ENCODE data around the gene ASGR1.
"Not testable (repeated sequence)": the region's sequence is repeated elsewhere in the genome, so short reads cannot be mapped to it uniquely, and the experiment has no call there.

The ASGR1 gene

DNA sequence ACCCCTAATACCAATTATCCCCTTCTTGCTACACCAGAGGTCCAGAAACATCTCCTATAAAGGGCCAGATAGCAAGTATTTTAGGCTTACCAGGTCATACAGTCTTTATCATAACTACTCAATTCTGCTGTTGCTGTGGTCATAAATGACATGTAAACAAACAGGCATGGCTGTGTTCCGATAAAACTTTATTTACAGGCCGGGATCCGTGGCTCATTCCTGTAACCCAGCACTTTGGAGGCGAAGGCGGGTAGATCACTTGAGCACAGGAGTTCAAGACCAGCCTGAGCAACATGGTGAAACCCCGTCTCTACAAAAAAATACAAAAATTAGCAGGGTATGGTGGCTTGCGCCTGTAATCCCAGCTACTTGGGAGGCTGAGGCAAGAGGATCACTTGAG, 12.3 kb downstream of the ASGR1 start:
- H3K27ac ChIP-seq (ENCODE audit: low read depth, low read length), result no peak overlapping the region
- no peak overlapping the region for H3K9ac ChIP-seq (ENCODE audit: low read length in 5 of 5)
- H3K36me3 ChIP-seq (ENCODE audit: control insufficient read depth in 5 of 5, insufficient read depth in 5 of 5, low read length in 5 of 5), result no peaks in the 10 kb centered on the region
- peaks cover 0 to 4% (median 0%) of the 10 kb centered on the region in 5 donors for H3K4me1 ChIP-seq (ENCODE audit: control insufficient read depth in 5 of 5, insufficient read depth in 5 of 5, low read length in 5 of 5)
- H3K27me3 ChIP-seq (ENCODE audit: control insufficient read depth in 5 of 5, insufficient read depth in 4 of 5, low read length in 5 of 5), result no peaks in the 10 kb centered on the region
- peaks cover 0 to 13% (median 4%) of the 10 kb centered on the region in 5 donors for H3K9me3 ChIP-seq (ENCODE audit: control insufficient read depth in 5 of 5, low read length in 5 of 5)
- H3K4me3 ChIP-seq (ENCODE audit: low read depth in 1 of 5, low read length in 5 of 5), result no peak overlapping the region

DNA sequence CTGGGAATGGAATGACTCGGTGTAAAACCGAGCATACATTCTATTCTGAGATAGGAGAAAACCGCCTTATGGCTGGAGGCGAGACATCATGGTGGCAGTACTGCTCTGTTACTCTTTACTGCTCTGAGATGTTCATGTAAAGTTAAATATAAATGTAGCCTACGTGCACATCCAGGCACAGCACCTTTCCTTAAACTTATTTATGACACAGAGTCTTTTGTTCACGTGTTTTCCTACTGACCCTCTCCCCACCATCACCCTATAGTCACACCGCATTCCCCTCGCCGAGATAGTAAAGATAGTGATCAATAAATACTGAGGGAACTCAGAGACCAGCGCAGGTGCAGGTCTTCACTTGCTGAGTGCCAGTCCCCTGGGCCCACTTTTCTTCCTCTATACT, 19.6 kb downstream of the ASGR1 start:
- H3K4me1 ChIP-seq (ENCODE audit: control insufficient read depth in 5 of 5, insufficient read depth in 5 of 5, low read length in 5 of 5); H3K4me3 ChIP-seq (ENCODE audit: low read depth in 1 of 5, low read length in 5 of 5); H3K9me3 ChIP-seq (ENCODE audit: control insufficient read depth in 5 of 5, low read length in 5 of 5); H3K9ac ChIP-seq (ENCODE audit: low read length in 5 of 5); H3K27me3 ChIP-seq (ENCODE audit: control insufficient read depth in 5 of 5, insufficient read depth in 4 of 5, low read length in 5 of 5); H3K27ac ChIP-seq (ENCODE audit: low read depth, low read length); H3K36me3 ChIP-seq (ENCODE audit: control insufficient read depth in 5 of 5, insufficient read depth in 5 of 5, low read length in 5 of 5): not testable (repeated sequence)

DNA sequence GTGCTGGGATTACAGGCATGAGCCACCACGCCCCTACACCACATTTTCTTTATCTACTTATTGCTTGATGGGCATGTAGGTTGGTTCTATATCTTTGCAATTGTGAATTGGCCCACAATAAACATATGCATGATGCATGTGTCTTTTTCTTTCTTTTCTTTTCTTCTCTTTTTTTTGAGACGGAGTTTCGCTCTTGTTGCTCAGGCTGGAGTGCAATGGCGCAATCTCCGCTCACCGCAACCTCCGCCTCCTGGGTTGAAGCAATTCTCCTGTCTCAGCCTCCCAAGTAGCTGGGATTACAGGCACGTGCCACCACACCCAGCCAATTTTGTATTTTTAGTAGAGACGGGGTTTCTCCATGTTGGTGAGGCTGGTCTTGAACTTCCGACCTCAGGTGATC, 20.7 kb downstream of the ASGR1 start:
- H3K4me3 ChIP-seq (ENCODE audit: low read depth in 1 of 5, low read length in 5 of 5); H3K9me3 ChIP-seq (ENCODE audit: control insufficient read depth in 5 of 5, low read length in 5 of 5); H3K27ac ChIP-seq (ENCODE audit: low read depth, low read length); H3K9ac ChIP-seq (ENCODE audit: low read length in 5 of 5); H3K36me3 ChIP-seq (ENCODE audit: control insufficient read depth in 5 of 5, insufficient read depth in 5 of 5, low read length in 5 of 5); H3K27me3 ChIP-seq (ENCODE audit: control insufficient read depth in 5 of 5, insufficient read depth in 4 of 5, low read length in 5 of 5); H3K4me1 ChIP-seq (ENCODE audit: control insufficient read depth in 5 of 5, insufficient read depth in 5 of 5, low read length in 5 of 5): not testable (repeated sequence)

DNA sequence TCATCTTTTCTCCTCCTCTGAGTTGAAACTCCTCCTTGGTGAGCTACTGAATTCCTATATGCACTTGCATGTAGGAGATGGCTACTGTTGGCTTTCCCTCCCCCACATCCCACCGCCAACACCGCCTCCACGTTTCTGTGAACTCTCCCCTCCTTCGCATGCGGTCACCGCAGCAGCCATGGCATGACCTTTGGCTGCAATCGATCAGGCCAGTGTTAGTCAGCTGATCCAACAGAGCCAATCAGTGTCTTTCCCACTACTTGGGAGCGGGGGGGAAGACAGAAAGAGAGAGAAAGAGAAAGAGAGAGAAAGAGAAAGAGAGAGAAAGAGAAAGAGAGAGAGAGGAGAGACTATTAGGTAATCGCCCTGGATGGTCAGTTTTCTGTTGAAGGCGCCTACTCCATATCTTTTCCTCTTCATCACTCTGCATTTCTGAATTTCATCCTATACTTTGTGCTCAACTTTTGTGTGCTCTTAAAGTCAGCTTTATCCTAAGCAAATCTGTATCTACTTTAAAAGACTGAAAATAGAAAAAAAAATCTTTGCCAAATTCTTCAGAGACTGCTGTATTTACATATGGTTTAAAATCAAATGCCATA, 22.7 kb downstream of the ASGR1 start:
- H3K4me1 ChIP-seq (ENCODE audit: control insufficient read depth in 5 of 5, insufficient read depth in 5 of 5, low read length in 5 of 5), result no peaks in the 10 kb centered on the region
- no peak overlapping the region for H3K27ac ChIP-seq (ENCODE audit: low read depth, low read length)
- no peak overlapping the region for H3K9ac ChIP-seq (ENCODE audit: low read length in 5 of 5)
- H3K36me3 ChIP-seq (ENCODE audit: control insufficient read depth in 5 of 5, insufficient read depth in 5 of 5, low read length in 5 of 5), result no peaks in the 10 kb centered on the region
- peaks cover 0 to 3% (median 0%) of the 10 kb centered on the region in 5 donors for H3K27me3 ChIP-seq (ENCODE audit: control insufficient read depth in 5 of 5, insufficient read depth in 4 of 5, low read length in 5 of 5)
- no peaks in the 10 kb centered on the region for H3K9me3 ChIP-seq (ENCODE audit: control insufficient read depth in 5 of 5, low read length in 5 of 5)
- H3K4me3 ChIP-seq (ENCODE audit: low read depth in 1 of 5, low read length in 5 of 5), result no peak overlapping the region

DNA sequence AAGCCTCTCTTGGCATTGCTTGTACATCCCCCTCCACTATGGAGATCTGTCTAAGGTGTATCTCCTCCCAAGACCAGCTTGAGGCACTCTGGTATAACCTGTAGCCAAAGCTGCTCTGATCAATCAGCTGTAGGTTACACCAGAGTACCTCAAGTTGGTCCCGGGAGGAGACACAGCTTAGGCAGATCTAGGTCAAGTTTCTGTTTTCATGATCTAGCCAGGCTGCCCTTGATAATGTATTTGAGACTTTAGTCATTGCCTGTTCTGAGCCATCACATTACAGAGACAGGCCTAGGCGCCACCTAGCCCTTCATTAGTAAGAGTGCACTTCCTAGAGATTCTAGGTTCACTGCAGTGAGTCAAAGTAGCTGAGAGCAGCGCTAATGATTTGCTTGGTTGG, 31.4 kb downstream of the ASGR1 start:
- H3K4me1 ChIP-seq (ENCODE audit: control insufficient read depth in 5 of 5, insufficient read depth in 5 of 5, low read length in 5 of 5), result no peaks in the 10 kb centered on the region
- H3K9ac ChIP-seq (ENCODE audit: low read length in 5 of 5), result no peak overlapping the region
- no peak overlapping the region for H3K27ac ChIP-seq (ENCODE audit: low read depth, low read length)
- H3K9me3 ChIP-seq (ENCODE audit: control insufficient read depth in 5 of 5, low read length in 5 of 5), result no peaks in the 10 kb centered on the region
- H3K4me3 ChIP-seq (ENCODE audit: low read depth in 1 of 5, low read length in 5 of 5), result no peak overlapping the region
- H3K36me3 ChIP-seq (ENCODE audit: control insufficient read depth in 5 of 5, insufficient read depth in 5 of 5, low read length in 5 of 5), result no peaks in the 10 kb centered on the region
- H3K27me3 ChIP-seq (ENCODE audit: control insufficient read depth in 5 of 5, insufficient read depth in 4 of 5, low read length in 5 of 5), result peaks cover 0 to 5% (median 0%) of the 10 kb centered on the region in 5 donors

DNA sequence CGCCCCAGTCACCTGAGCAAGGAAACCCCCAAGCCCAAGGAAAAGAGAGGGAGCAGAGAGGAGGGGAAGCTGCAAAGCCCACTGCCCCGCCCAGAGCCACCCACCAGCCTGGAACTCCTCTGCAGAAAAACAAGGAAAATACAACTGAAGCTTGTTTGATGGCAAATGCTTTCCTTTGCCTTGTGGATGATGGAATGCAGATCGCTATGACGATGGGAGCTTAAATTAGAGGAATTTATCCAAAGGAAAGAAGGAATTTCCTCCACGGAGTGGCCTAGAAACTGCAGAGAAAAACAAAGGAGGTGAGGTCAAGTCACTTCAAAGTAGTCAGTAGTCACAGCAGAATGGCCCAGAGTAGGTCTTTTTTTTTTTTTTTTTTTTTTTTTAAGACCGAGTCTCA, 33.1 kb downstream of the ASGR1 start:
- Histone ChIP-seq H3K36me3 (ENCODE audit: control insufficient read depth in 5 of 5, insufficient read depth in 5 of 5, low read length in 5 of 5) (no peaks in the 10 kb centered on the region), H3K4me1 (ENCODE audit: control insufficient read depth in 5 of 5, insufficient read depth in 5 of 5, low read length in 5 of 5) (no peaks in the 10 kb centered on the region), H3K27me3 (ENCODE audit: control insufficient read depth in 5 of 5, insufficient read depth in 4 of 5, low read length in 5 of 5) (peaks cover 0 to 7% (median 5%) of the 10 kb centered on the region in 5 donors), H3K9ac (ENCODE audit: low read length in 5 of 5) (no peak overlapping the region), H3K27ac (ENCODE audit: low read depth, low read length) (no peak overlapping the region), H3K4me3 (ENCODE audit: low read depth in 1 of 5, low read length in 5 of 5) (no peak overlapping the region), H3K9me3 (ENCODE audit: control insufficient read depth in 5 of 5, low read length in 5 of 5) (no peaks in the 10 kb centered on the region)

DNA sequence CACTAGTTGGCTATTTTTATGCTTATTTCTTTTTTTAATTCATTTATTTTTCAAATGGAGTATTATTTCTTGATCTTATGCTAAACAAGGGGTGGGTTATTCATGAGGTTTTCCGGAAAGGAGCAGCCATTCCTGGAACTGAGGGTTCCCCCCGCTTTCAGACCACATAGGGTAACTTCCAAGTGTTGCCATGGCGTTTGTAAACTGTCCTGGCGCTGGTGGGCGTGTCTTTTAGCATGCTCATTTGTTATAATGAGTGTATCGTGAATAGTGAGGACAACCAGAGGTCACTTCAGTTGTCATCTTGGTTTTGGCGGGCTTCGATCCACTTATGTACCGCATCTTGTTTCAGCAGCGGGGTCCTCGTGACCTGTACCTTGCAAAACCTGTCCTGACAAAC, 35.0 kb downstream of the ASGR1 start:
- H3K4me3 ChIP-seq (ENCODE audit: low read depth in 1 of 5, low read length in 5 of 5), result no peak overlapping the region
- H3K27ac ChIP-seq (ENCODE audit: low read depth, low read length), result no peak overlapping the region
- peaks cover 4 to 17% (median 7%) of the 10 kb centered on the region in 5 donors for H3K27me3 ChIP-seq (ENCODE audit: control insufficient read depth in 5 of 5, insufficient read depth in 4 of 5, low read length in 5 of 5)
- no peaks in the 10 kb centered on the region for H3K9me3 ChIP-seq (ENCODE audit: control insufficient read depth in 5 of 5, low read length in 5 of 5)
- H3K9ac ChIP-seq (ENCODE audit: low read length in 5 of 5), result no peak overlapping the region
- H3K4me1 ChIP-seq (ENCODE audit: control insufficient read depth in 5 of 5, insufficient read depth in 5 of 5, low read length in 5 of 5), result no peaks in the 10 kb centered on the region
- H3K36me3 ChIP-seq (ENCODE audit: control insufficient read depth in 5 of 5, insufficient read depth in 5 of 5, low read length in 5 of 5), result no peaks in the 10 kb centered on the region

DNA sequence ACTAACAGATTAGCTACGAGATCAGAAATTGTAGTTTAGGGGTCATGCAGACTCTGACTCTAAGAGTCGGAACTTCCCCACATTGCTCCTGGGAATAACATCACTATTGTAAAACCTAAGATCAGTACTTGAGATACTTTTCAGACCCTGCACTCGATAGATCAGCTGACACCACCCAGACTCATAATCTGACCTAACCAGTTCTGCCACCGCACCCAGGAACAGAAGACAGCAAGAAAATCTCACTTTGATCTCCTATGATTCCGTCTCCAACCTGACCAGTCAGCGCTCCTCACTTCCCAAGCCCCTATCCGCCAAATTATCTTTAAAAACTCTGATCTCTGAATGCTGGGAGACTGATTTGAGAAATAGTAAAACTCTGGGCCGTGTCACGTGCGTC, 37.3 kb downstream of the ASGR1 start:
- Histone ChIP-seq H3K36me3 (ENCODE audit: control insufficient read depth in 5 of 5, insufficient read depth in 5 of 5, low read length in 5 of 5) (no peaks in the 10 kb centered on the region), H3K9me3 (ENCODE audit: control insufficient read depth in 5 of 5, low read length in 5 of 5) (no peaks in the 10 kb centered on the region), H3K27me3 (ENCODE audit: control insufficient read depth in 5 of 5, insufficient read depth in 4 of 5, low read length in 5 of 5) (peaks cover 12 to 28% (median 14%) of the 10 kb centered on the region in 5 donors), H3K27ac (ENCODE audit: low read depth, low read length) (no peak overlapping the region), H3K9ac (ENCODE audit: low read length in 5 of 5) (no peak overlapping the region), H3K4me1 (ENCODE audit: control insufficient read depth in 5 of 5, insufficient read depth in 5 of 5, low read length in 5 of 5) (peaks cover 0 to 8% (median under 1%) of the 10 kb centered on the region in 5 donors), H3K4me3 (ENCODE audit: low read depth in 1 of 5, low read length in 5 of 5) (no peak overlapping the region)

DNA sequence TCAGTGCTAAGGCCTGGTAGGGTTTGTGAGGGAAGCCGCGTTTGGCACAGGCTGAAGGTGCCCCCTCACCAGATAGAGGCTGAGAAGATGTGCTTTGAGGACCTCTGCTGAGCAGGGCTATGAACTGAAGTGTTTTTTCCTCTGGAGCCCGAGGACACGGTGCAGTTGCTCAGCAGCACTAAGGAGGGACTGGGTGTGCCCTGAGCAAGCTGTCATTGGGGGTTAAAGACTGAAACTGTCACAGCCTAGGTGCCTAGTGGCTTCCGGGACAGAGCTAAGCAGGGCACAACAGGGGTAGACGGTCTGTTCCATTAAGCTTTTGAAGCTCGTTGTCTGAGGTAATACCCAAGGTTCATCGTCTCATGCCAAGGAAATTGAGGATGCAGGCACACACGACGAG, 39.8 kb downstream of the ASGR1 start:
- H3K27me3 ChIP-seq (ENCODE audit: control insufficient read depth in 5 of 5, insufficient read depth in 4 of 5, low read length in 5 of 5), result peaks cover 7 to 29% (median 14%) of the 10 kb centered on the region in 5 donors
- H3K9me3 ChIP-seq (ENCODE audit: control insufficient read depth in 5 of 5, low read length in 5 of 5), result no peaks in the 10 kb centered on the region
- no peaks in the 10 kb centered on the region for H3K36me3 ChIP-seq (ENCODE audit: control insufficient read depth in 5 of 5, insufficient read depth in 5 of 5, low read length in 5 of 5)
- peaks cover 0 to 12% (median 4%) of the 10 kb centered on the region in 5 donors for H3K4me1 ChIP-seq (ENCODE audit: control insufficient read depth in 5 of 5, insufficient read depth in 5 of 5, low read length in 5 of 5)
- no peak overlapping the region for H3K9ac ChIP-seq (ENCODE audit: low read length in 5 of 5)
- H3K4me3 ChIP-seq (ENCODE audit: low read depth in 1 of 5, low read length in 5 of 5), result no peak overlapping the region
- H3K27ac ChIP-seq (ENCODE audit: low read depth, low read length), result no peak overlapping the region

DNA sequence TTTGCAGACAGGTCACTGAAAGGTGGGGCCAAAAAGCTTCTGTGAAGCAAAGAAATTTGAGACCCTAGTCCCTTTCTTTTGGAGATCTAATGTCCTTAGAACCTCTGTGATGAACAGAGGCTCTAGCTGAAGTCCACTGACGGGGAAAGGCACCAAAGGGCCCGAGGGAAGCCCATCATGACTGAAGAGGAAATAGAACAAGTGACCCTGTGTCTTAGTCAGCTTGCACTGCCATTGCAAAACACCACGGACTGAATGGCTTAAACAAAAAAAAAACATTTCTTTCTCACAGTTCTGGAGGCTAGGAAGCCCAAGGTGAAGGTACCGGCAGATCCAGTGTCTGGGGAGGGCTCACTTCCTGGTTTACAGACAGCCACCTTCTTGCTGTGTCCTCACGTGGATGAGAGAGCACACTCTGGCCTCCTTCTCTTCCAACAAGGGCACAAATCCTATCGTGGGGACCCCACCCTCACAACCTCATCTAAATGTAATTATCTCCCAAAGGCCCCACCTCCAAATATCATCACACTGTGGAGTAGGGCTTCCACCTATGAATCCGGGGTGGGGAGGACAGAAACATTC, 40.3 kb downstream of the ASGR1 start:
- Histone ChIP-seq H3K27ac (ENCODE audit: low read depth, low read length) (no peak overlapping the region), H3K9me3 (ENCODE audit: control insufficient read depth in 5 of 5, low read length in 5 of 5) (no peaks in the 10 kb centered on the region)

More for the DNA sequence above, 40.3 kb downstream of the ASGR1 start:
- Histone ChIP-seq H3K27me3 (ENCODE audit: control insufficient read depth in 5 of 5, insufficient read depth in 4 of 5, low read length in 5 of 5) (peaks cover 7 to 31% (median 16%) of the 10 kb centered on the region in 5 donors), H3K9ac (ENCODE audit: low read length in 5 of 5) (no peak overlapping the region), H3K4me1 (ENCODE audit: control insufficient read depth in 5 of 5, insufficient read depth in 5 of 5, low read length in 5 of 5) (peaks cover 0 to 12% (median 5%) of the 10 kb centered on the region in 5 donors), H3K36me3 (ENCODE audit: control insufficient read depth in 5 of 5, insufficient read depth in 5 of 5, low read length in 5 of 5) (no peaks in the 10 kb centered on the region), H3K4me3 (ENCODE audit: low read depth in 1 of 5, low read length in 5 of 5) (no peak overlapping the region)

All from subcutaneous abdominal adipose tissue (tissue), 5 donors.